ENCODE data around the gene SHANK1.
"Not testable (repeated sequence)": the region's sequence is repeated elsewhere in the genome, so short reads cannot be mapped to it uniquely, and the experiment has no call there.

SHANK1 gene

DNA sequence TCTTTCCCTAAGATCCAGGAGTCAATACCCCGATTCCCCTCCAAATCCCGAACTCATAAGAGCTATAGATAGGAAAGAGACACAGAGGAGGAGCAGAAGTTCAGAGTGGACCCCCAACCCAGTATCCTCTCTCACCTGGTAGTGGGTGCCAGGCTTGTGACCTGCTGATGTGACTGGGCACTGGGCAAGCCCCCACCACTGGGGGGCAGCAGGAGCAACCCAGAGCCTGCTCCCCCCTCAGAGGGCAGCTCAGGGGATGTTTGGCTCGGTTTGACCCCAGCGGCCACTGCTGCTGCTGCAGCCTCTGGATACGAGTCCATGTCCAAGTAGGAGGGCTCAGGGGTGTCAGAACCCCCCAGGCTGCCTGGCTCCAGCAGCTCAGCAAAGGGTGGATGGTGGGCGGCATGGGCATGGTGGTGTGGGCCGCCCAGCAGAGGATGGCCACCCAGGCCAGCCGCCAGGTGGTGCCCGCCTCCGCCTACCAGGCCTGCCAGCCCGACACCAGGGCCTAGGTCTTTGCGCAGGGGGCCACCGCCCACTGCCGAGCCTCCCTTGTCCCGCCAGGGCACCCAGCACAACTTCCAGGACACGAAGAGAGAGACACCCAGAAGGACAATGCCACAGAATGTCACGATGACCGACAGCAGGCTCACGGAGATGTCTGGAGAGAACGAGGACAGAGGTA, 87.3 kb downstream of the SHANK1 start:
- DNase-seq, result no peak

DNA sequence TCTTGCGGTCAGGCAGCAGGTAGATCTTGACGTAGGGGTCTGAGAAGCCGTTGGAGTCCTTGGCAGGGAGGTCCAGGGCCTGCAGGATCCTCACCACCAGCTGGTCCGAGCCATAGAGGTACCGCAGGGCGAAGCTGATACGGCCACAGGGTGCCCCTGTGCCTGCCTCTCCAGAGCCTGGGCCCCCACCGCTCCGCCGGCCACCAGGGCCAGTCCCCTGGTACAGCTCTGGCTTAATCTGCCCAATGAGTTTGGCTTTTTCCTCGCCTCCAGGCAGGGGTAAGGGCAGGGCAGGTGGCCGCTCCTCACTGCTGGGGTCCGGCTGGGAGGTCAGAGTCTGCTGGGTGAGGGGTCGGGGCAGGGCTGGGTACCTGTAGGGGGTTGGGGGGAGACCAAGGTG, 89.8 kb downstream of the SHANK1 start:
- DNase-seq, result no peak

DNA sequence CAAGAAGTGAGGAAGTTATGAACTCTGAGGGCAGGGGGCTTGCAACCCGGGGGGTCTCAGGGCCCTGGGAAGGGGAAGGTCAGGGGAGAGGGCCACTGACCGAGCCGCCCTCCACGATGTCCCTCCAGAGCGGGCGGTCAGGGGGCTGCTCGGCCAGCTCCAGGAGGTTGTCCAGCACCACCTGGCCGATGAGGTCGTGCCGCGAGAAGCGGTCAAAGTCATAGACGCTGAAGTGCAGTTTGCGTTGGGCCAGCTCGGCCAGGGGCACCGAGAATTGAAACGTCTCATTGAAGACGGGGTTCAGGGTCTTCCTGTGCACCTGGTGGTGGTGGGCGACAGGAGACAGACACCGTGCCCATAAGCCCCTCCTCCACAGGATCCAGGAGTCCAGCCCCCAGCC, 90.4 kb downstream of the SHANK1 start:
- no peak for DNase-seq

DNA sequence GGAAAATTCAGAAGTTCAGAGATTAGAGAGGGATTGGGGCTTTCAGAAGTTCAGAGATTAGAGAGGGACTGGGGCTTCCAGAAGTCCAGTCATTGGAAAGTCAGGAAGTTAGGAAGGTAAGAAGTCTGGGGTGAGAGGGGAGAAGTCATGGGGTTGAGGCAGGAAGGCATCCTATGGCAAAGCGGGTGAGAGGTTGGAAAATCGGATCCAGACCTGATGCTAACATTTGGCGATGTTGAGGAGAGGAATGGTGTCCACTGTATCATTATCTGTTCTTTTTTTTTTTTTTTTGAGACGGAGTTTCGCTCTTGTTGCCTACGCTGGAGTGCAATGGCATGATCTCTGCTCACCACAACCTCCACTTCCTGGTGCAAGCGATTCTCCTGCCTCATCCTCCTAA, 91.1 kb downstream of the SHANK1 start:
- no peak for DNase-seq

DNA sequence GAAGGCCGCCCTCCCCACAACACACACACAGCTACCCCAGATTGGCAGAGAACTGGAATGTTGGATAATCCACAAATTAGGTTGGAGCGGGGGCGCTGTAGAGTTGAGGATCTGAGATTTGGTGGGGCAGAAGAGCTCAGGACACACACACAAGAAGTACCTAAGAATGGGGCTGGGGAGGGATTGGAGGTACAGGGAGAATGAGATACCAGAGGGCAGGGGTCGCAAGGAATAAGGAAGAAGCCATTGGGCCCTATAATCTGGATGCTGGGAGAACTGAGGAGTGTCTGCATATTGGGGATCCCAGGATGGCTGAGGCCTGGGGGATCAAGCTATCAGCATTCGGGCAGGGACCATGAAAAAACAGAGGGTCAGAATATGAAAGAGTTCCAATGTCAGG, 91.5 kb downstream of the SHANK1 start:
- DNase-seq, result no peak

DNA sequence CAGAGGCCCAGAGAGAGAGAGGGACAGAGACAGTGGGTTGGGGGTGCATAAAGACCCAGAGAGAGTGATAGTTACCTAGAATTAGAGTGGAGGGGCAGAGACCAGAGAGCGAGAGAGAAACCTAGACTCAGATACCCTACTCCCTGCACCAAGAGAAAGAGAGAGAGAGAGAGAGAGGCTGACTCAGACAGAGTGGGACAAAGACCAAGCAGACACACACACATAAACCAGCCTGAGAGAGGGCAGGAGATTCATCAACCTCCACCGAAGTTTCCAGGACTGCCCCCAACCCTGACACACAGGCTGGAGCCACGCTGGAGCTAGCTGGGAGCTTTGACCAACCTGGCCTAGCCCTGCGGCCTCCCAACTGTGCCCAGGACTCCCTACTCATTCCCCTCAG, 92.8 kb downstream of the SHANK1 start:
- no peak for DNase-seq

DNA sequence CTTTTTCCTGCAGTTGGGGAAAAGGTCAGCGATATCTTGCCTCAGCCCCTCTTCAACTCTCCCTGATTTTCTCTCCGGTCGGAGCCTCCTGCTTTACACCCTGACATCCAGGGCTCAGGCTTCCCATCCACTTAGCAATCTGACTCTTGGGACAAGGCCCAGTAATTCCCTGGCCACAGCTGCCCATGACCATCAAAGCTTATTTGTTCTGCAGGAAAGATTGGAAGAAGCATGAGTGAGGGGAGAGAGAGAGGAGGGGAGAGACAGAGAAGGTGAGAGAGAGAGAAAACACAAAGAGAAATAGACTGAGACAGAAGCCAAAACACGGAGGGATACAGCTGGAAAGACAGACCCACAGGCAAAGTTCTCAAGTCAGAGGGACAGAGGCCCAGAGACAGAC, 93.6 kb downstream of the SHANK1 start:
- DNase-seq, result no peak

DNA sequence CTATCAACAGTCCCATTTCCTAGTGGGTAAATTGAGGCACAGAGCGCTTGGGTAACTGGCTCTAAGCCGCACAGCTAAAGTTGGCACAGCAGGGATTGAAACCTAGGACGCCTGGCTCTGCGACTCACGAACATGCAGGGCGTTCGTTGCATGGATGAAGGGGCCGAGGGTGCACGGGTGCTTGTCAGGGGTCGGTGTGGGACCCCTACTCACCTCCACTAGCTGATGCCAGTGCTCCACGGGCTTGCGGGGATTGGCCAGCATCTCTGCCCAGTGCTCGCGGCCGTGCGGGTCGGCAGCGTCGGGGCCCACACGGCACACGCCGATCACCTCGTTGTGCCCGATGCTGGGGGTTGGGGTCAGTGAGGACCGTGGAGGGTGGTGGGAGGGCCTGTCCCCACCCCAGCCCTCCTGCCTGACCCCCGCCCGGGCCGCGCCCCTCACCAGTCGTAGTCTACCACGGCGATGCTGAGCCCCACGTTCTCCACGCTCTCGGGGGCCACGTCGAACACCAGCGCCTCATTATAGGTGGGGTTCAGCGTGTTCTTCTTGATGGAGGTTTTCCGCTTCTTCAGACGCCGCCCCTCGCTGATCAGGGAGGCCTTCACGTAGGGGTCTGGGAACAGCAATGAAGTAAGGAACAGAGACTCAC, 94.5 kb downstream of the SHANK1 start:
- no peak for DNase-seq

DNA sequence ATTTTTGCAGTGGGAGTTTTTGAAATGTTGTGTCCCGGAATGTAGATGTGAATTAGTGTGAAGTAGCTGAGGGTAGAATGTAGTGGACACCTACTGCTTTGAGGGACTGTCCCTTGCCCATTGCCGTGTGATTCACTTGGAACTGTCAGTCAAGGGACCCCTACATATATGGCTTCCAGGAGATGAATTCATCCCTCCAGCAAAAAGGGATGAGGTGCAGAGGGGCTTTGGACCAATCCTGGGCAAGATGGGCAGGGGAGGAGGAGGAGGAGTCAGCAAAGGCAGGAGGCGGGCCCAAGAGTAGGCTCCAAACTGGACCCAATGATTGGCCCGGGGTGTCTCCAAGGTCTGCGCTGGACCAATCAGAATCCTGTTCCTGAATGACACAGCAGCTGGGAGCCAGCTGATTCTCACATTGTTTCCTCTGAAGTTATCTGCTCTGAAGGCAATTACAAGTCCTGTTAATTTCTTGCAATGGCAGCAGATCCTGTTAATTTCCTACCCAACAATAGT, 99.2 kb downstream of the SHANK1 start:
- not testable (repeated sequence) for DNase-seq

DNA sequence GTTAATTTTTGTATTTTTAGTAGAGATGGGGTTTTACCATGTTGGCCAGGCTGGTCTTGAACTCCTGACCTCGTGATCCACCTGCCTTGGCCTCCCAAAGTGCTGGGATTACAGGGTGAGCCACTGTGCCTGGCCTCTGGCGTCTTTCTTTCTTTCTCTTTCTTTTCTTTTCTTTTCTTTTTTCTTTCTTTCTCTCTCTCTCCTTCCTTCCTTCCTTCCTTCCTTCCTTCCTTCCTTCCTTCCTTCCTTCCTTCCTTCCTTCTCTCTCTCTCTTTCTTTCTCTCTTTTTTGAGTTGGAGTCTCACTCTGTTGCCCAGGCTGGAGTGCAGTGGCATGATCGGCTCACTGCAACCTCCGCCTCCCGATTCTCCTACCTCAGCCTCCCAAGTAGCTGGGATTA, 100.4 kb downstream of the SHANK1 start:
- not testable (repeated sequence) for DNase-seq

DNA sequence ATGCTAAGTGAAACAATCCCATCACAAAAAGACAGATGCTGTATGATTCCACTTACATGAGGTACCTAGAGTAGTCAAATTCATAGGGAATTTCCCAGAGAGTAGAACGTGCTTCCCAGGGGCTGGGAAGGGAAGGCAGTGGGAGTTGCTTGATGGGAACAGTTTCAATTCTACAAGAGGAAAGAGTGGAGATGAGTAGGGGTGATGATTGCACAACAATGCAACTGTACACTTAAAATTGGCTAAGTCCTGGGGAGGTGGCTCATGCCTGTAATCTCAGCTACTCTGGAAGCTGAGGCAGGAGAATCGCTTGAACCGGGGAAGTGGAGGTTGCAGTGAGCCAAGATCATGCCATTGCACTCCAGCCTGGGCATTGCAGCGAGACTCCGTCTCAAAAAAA, 101.2 kb downstream of the SHANK1 start:
- DNase-seq, result not testable (repeated sequence)

DNA sequence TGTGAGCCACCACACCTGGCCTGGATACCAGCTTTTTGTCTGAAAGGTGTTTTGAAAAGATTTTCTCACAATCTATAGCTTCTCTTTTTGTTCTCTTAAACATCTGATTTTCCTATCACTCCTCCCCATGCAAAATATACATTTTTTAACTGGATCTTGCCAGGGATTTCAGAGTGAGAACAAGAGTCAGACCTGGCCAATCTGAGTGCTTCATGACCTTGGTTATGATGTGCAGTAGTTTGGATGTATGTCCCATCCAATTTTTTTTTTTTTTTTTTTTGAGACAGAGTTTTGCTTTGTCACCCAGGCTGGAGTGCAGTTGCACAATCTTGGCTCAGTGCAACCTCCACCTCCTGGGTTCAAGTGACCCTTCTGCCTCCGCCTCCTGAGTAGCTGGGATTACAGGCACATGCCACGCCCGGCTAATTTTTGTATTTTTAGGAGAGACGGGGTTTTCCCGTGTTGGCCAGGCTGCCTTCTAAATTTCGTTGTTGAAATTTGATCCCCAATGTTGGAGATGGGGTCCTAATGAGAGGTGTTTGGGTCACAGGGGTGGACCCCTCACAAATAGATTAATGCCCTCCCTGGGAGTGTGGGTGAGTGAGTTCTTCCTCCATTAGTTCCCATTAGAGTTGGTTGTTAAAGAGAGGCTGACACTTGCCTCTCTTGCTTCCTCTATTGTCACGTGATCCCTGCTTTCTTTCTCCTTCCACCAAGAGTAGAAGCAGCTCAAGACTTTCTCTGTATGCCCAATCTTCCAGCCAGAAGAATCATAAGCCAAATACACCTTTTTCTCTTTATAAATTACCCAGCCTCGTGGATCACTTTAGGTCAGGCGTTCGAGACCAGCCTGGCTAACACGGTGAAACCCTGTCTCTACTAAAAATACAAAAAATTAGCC, 106.8 kb downstream of the SHANK1 start:
- DNase-seq, result not testable (repeated sequence)
